ENCODE results near the gene BEST1. TPM values are rescaled to one million over a fixed set of nuclear protein-coding genes. Genes with fewer than 3 reads are reported as not detected.

Gene BEST1
- total and polyA plus RNA-seq, 8 donors = 3.8 to 14.6 (median 6.6) TPM

DNA sequence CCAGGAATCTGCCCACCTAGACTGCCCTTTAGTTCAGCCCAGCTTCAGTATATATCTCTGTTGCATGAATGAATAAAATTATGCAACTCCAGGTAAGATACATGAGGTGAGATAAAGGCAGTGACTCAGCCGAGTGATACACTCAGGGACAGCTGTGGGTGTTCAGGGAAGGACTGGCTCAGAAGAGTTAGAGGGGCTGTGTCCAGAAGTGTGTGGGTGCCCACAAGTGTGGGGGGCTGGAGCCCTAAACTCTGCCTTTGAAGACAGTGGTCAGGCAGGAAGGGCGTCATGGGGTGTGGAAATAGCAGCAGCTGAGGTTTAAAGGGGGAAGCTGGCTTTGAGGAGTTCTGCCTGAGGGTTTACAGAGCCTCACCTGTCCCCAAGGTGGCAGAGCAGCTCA lies 9.0 kb downstream of the BEST1 start:
- ATAC-seq = no peak
- H3K27ac ChIP-seq = no peak overlapping the region

DNA sequence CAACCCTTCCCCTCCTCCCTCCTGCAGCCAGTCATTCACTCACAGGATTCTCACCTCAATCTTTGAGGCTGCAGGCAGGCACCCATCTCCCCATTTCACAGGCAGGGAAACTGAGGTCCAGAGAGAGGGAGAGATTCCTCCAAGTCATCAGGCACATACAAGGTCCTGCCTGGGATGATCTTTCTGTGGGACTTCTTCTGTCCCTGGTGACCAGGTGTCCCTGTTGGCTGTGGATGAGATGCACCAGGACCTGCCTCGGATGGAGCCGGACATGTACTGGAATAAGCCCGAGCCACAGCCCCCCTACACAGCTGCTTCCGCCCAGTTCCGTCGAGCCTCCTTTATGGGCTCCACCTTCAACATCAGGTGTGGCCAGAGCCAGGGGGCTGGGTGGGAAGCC lies 9.5 kb downstream of the BEST1 start:
- H3K27me3 ChIP-seq = peaks cover 0 to 11% of the 10 kb centered on the region in 2 donors
- intact Hi-C loops (cut with DNase I) = loop anchor here in 1 of 2 donors (10.0 kb wide), 2 partner anchors 115 to 165 kb away; partner anchors contain the start of genes FEN1 and TMEM258
- peak in 1 of 4 donors; percentile 32 for DNase-seq
- H3K4me3 ChIP-seq = no peak overlapping the region
- no peaks in the 10 kb centered on the region for H3K9me3 ChIP-seq
- H3K27ac ChIP-seq = no peak overlapping the region
- peaks cover 23 to 70% of the 10 kb centered on the region in 2 donors for H3K4me1 ChIP-seq
- TF ChIP-seq, protein P1, sequence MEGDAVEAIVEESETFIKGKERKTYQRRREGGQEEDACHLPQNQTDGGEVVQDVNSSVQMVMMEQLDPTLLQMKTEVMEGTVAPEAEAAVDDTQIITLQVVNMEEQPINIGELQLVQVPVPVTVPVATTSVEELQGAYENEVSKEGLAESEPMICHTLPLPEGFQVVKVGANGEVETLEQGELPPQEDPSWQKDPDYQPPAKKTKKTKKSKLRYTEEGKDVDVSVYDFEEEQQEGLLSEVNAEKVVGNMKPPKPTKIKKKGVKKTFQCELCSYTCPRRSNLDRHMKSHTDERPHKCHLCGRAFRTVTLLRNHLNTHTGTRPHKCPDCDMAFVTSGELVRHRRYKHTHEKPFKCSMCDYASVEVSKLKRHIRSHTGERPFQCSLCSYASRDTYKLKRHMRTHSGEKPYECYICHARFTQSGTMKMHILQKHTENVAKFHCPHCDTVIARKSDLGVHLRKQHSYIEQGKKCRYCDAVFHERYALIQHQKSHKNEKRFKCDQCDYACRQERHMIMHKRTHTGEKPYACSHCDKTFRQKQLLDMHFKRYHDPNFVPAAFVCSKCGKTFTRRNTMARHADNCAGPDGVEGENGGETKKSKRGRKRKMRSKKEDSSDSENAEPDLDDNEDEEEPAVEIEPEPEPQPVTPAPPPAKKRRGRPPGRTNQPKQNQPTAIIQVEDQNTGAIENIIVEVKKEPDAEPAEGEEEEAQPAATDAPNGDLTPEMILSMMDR (IDR thresholded peaks at IDR 0.05) = no peak
- ATAC-seq = no peak
- H3K36me3 ChIP-seq = peaks cover 0 to 56% of the 10 kb centered on the region in 2 donors

More for the DNA sequence above, 9.0 kb downstream of the BEST1 start:
- no peak overlapping the region for H3K4me3 ChIP-seq
- H3K4me1 ChIP-seq = peaks cover 18 to 70% of the 10 kb centered on the region in 2 donors
- intact Hi-C loops (cut with DNase I) = loop anchor here in 1 of 2 donors (10.0 kb wide), 2 partner anchors 116 to 164 kb away; partner anchors contain the start of genes FEN1 and TMEM258
- no peak for DNase-seq
- H3K36me3 ChIP-seq = peaks cover 0 to 50% of the 10 kb centered on the region in 2 donors
- H3K9me3 ChIP-seq = no peaks in the 10 kb centered on the region
- peaks cover 0 to 11% of the 10 kb centered on the region in 2 donors for H3K27me3 ChIP-seq
- TF ChIP-seq, protein P1 (IDR thresholded peaks at IDR 0.05) = no peak

DNA sequence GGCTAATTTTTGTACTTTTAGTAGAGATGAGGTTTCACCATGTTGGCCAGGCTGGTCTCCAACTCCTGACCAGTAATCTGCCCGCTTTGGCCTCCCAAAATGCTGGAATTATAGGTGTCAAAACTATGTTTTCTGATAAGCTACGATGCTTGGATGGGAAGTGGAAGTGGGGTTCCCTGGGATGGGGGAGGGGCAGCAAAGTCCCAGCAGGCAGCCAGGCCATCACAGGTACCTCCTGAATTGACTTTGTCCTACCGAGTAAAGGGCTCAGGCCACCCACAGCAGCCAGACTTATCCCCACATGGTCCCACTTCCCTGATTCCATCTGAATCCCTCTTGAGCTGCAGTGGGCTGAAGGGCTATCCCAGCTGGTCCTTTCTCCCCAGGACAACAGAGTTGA lies 10.4 kb downstream of the BEST1 start:
- H3K36me3 ChIP-seq = peaks cover 0 to 64% of the 10 kb centered on the region in 2 donors

DNA sequence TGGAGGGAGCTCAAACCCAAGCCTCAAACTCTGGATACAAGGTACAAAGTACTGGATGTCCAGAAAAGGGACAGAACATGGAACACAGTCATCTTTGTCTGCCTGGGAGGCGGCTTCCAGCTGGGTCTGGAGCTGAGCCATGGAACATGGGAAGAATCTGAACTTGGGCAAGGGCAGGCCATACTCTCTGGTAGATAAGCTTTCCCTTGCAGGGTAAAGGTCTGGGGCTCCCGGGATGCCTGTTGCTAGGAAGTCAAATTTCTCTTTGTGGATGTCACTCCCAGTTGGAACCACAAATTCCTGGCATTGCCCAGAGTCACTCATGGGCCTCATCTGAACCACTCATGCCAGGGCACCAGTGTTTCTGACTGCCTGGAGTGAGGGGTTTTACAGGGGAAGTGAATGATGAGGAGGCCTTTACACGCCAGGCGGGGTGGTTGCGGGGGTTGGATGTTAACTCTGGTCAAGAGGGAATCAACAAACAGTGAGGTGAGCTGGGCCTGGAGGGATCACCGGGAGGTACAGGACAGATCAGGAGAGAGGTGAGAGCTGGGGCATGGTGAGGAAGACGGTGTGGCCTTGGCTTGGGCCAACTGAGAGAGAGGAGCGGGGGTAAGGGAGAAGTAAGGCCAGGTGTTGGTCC lies 11.5 kb downstream of the BEST1 start:
- intact Hi-C loops (cut with DNase I) = no loop called here
- no peak overlapping the region for H3K4me3 ChIP-seq
- peaks cover 28 to 65% of the 10 kb centered on the region in 2 donors for H3K4me1 ChIP-seq
- peaks cover 0 to 76% of the 10 kb centered on the region in 2 donors for H3K36me3 ChIP-seq
- H3K27me3 ChIP-seq = no peaks in the 10 kb centered on the region
- no peaks in the 10 kb centered on the region for H3K9me3 ChIP-seq
- TF ChIP-seq, protein P1 (IDR thresholded peaks at IDR 0.05) = no peak
- H3K27ac ChIP-seq = peak overlapping the region in 1 of 2 donors; percentile 98
- ATAC-seq = no peak
- DNase-seq = peak in 1 of 4 donors; percentile 32

More for the DNA sequence above, 10.4 kb downstream of the BEST1 start:
- ATAC-seq = no peak
- peaks cover 28 to 72% of the 10 kb centered on the region in 2 donors for H3K4me1 ChIP-seq
- no peak overlapping the region for H3K27ac ChIP-seq
- intact Hi-C loops (cut with DNase I) = no loop called here
- peak in 1 of 4 donors; percentile 32 for DNase-seq
- no peaks in the 10 kb centered on the region for H3K9me3 ChIP-seq
- peaks cover 0 to 5% of the 10 kb centered on the region in 2 donors for H3K27me3 ChIP-seq
- TF ChIP-seq, protein P1 (IDR thresholded peaks at IDR 0.05) = no peak
- no peak overlapping the region for H3K4me3 ChIP-seq

DNA sequence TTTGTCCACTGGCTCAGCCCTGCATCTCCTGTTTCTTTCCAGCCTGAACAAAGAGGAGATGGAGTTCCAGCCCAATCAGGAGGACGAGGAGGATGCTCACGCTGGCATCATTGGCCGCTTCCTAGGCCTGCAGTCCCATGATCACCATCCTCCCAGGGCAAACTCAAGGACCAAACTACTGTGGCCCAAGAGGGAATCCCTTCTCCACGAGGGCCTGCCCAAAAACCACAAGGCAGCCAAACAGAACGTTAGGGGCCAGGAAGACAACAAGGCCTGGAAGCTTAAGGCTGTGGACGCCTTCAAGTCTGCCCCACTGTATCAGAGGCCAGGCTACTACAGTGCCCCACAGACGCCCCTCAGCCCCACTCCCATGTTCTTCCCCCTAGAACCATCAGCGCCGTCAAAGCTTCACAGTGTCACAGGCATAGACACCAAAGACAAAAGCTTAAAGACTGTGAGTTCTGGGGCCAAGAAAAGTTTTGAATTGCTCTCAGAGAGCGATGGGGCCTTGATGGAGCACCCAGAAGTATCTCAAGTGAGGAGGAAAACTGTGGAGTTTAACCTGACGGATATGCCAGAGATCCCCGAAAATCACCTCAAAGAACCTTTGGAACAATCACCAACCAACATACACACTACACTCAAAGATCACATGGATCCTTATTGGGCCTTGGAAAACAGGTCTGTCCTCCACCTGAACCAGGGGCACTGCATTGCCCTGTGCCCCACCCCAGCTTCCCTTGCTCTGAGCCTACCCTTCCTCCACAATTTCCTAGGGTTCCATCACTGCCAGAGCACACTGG lies 12.3 kb downstream of the BEST1 start:
- H3K27ac ChIP-seq = peak overlapping the region; percentile 98 to 99
- peak in 1 of 4 donors; percentile 31 for DNase-seq
- H3K9me3 ChIP-seq = no peaks in the 10 kb centered on the region
- intact Hi-C loops (cut with DNase I) = no loop called here
- peaks cover 28 to 59% of the 10 kb centered on the region in 2 donors for H3K4me1 ChIP-seq
- H3K36me3 ChIP-seq = peaks cover 0 to 79% of the 10 kb centered on the region in 2 donors
- peak overlapping the region in 1 of 2 donors; percentile 6 for H3K4me3 ChIP-seq
- no peaks in the 10 kb centered on the region for H3K27me3 ChIP-seq
- no peak for ATAC-seq
- TF ChIP-seq, protein P1 (IDR thresholded peaks at IDR 0.05) = no peak

Data from left lung (tissue), 10 donors.